Activated naive CD8-positive, alpha-beta T cell treated with anti-CD3 and anti-CD28 coated beads, Interleukin-2, amount 50 U/mL, for 24 hours (primary cell): Measurements from ENCODE around the gene ERCC5.

Experiments
- ATAC-seq: fragments of 150-1000 bp; cut with Tn5 transposase; one replicate; pipeline ENCODE4 v1.10.0; 2021
- DNase-seq: peaks from one replicate; pipeline ENCODE4 v3.0.0; 2021
- H3K27ac Mint-ChIP-seq: one replicate; pipeline ENCODE4 v1.8.0; 2021; ENCODE audit warnings: mild to moderate bottlenecking, mixed read lengths
- H3K27me3 Mint-ChIP-seq: one replicate; pipeline ENCODE4 v1.8.0; 2021; ENCODE audit warnings: mixed read lengths
- H3K36me3 Mint-ChIP-seq: one replicate; pipeline ENCODE4 v1.8.0; 2021; ENCODE audit warnings: low read depth, mixed read lengths
- H3K4me1 Mint-ChIP-seq: one replicate; pipeline ENCODE4 v1.8.0; 2021; ENCODE audit warnings: mixed read lengths
- H3K4me3 Mint-ChIP-seq: one replicate; pipeline ENCODE4 v1.8.0; 2021; ENCODE audit warnings: mild to moderate bottlenecking, moderate library complexity, mixed read lengths
- H3K9me3 Mint-ChIP-seq: one replicate; pipeline ENCODE4 v1.8.0; 2021; ENCODE audit warnings: mixed read lengths

Gene ERCC5

DNA sequence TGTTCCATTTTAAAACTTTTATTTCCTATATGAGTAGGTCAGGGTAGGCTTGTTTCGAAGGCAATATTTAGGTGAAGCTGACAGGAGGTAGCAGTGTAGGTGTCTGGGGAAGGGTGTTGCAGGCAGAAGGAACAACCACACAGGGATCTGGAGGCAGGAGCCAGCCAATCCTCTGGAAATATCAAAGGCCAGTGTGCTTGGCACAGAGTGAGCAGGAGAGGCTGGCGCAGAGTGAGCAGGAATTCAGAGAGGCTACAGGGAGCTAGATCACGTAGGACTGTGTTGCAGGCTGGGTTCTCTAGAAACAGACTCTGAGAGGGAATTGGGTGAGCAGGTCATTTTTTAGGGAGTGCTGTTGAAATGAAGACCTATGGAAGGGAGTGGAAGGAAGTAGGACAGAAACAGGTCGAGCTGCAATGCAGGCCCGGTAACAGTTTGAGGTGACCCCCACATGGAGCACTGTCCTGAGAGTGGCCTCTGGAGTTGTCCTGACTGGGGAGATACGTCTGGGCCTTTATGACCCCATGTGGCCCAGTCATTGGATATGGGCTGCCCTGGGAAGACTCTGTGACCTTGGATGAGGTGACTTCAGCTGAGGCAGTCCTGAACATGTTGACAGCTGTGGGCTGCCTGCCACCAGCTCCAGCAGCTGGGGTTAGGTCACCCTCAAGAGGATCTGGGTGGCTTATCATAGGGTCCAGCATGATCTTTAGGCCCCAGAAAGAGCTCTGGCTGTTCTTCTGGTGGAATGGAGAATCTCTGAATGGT is 51.7 kb downstream of the ERCC5 start:
- Mint-ChIP-seq H3K27me3 (no peaks in the 10 kb centered on the region), H3K9me3 (no peaks in the 10 kb centered on the region), H3K4me1 (no peaks in the 10 kb centered on the region), H3K4me3 (no peak overlapping the region), H3K27ac (no peak overlapping the region), H3K36me3 (no peaks in the 10 kb centered on the region)
- ATAC-seq = no peak
- no peak for DNase-seq

DNA sequence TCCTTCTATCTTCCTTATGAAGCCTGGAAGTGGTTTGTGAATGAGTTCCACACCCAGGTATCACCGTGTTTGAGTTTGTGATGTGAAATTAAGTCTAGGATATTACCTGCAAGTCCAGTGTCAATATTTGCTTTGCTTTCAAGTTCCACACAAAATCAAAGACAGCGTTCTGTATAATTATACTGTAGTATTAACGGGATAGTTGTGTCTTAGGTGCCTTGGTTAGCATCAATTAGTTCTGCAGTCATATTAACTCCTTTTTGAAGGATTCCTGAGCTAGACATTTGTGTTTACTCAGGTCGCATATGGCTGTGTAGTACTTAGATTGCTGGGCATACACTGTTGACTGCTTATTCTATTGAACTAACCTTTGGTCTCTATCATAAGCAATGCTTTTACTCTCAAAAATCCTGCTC is 54.4 kb downstream of the ERCC5 start:
- no peak for ATAC-seq

DNA sequence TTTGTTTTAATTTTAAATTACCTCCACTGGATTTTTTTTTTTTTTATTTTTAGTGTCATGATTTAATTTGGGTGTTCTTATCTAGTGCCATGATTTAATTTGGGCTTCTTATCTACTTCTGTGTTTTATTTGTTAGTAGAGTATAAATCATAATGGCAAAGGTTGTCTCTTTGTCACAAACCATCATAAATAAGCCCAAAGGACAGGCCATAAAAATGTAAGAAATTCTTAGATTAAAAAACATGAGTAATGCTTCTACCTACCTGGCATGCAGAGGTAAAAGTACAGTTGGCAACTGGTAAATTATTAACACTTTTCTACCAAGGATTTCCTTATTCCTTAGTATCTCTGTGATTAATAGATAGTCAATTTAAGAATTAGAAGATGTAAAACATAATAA is 55.2 kb downstream of the ERCC5 start:
- Mint-ChIP-seq H3K27me3 (no peaks in the 10 kb centered on the region), H3K36me3 (no peaks in the 10 kb centered on the region), H3K4me1 (no peaks in the 10 kb centered on the region), H3K4me3 (no peak overlapping the region), H3K27ac (no peak overlapping the region), H3K9me3 (no peaks in the 10 kb centered on the region)
- DNase-seq = no peak
- ATAC-seq = no peak

More for the DNA sequence above, 54.4 kb downstream of the ERCC5 start:
- no peak for DNase-seq
- Mint-ChIP-seq H3K27ac (no peak overlapping the region), H3K4me1 (no peaks in the 10 kb centered on the region), H3K4me3 (no peak overlapping the region), H3K27me3 (no peaks in the 10 kb centered on the region), H3K36me3 (no peaks in the 10 kb centered on the region), H3K9me3 (no peaks in the 10 kb centered on the region)

DNA sequence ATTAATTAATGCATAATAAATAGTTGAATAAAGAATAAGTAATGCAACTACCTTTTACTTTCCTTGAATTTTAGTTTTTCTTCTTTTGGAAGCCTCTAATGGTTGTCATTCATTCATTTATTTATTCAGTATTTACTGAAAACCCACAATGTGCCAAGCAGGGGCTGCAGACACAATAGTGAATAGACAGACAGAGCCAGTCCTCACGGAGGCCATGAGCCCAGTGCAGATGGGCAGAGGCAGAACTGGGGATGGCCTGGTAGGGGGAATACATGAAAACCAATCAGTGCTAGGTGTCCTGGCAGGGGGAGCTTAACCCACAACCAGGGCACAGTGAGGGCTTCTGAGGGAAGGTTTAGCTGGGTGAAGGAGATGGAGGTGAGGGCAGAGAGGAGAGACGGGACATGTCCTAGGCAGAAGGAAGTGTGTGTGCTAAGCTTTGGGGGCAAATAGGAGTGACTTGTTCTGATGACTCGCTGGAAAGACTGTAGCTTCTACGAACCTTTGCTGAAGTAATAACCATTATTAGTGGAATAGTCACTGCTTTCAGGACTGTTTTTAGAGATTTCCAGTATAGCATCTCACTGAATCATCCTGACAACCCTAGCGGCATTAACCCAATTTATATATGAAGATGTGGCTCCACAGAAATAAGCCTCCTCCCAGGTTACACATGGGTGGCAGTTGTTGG is 55.9 kb downstream of the ERCC5 start:
- Mint-ChIP-seq H3K36me3 (no peaks in the 10 kb centered on the region), H3K4me3 (no peak overlapping the region), H3K27ac (no peak overlapping the region), H3K9me3 (no peaks in the 10 kb centered on the region), H3K27me3 (no peaks in the 10 kb centered on the region), H3K4me1 (no peaks in the 10 kb centered on the region)
- DNase-seq = no peak
- ATAC-seq = no peak

DNA sequence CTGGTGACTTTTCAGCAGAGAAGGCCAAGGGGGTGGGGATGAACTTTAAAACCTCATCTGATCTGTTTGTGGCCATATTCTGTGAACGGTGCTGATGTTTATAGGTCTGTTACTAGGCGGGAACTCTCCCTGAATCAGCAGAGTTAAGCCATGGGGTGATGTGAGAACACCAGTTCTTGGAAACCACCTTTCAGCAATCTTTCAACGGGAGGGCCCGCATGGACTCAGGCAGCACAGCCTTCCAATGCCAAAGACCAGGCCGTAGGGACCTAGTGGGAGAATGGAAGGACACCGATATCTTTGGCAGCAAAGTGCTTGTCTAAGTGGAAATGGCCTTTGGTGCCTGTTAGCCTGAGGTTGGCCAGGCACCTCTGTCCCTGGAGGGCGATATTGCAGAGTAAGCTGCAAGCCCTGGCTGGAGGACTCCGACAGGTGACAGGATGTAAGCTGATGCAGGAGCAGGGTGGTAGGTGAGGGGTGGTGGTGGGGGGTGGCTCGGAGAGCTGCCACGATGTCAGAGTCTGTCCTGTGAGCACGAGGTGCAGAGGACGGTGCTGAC is 57.0 kb downstream of the ERCC5 start:
- H3K4me3 Mint-ChIP-seq = no peak overlapping the region
- H3K27ac Mint-ChIP-seq = no peak overlapping the region
- ATAC-seq = peak; percentile 15
- no peaks in the 10 kb centered on the region for H3K9me3 Mint-ChIP-seq
- H3K36me3 Mint-ChIP-seq = no peaks in the 10 kb centered on the region
- DNase-seq = no peak
- H3K4me1 Mint-ChIP-seq = no peaks in the 10 kb centered on the region
- H3K27me3 Mint-ChIP-seq = peaks cover 2% of the 10 kb centered on the region

DNA sequence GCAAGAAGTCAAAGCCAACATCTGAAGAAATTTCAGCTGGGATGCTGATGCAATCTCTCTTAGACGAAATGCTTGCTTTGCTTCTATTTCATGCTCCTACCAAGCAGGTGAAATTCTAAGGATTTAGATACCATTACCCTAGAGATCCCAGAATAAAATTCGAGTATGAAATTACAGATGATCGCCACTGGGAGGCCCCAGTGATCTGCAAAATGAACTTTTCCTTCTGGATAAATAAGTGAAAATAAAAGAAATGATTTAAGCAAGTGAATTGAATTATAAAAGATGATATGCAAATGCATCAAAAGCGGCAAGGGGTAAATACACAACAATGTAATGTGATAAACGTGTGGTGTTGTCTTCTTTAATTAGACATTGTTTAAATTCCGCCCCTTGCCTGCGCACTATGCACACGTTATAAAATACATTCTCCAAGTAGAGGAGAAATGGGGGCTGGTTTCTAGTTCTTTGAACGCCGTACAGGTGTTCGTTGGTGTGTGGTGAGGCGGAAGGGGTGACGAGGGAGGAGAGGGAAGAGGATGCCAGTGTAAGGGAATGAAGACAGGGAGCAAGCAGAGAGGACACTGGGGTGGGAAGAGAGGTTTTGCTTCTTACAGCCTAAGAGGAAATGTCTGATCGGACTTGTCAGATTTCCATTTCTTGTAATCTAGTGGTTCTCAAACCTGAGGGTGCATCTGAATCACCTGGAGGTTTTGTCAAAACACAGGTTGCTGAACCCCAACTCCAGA is 58.0 kb downstream of the ERCC5 start:
- Mint-ChIP-seq H3K4me3 (no peak overlapping the region), H3K9me3 (no peaks in the 10 kb centered on the region), H3K4me1 (no peaks in the 10 kb centered on the region), H3K27me3 (peaks cover 2% of the 10 kb centered on the region), H3K36me3 (no peaks in the 10 kb centered on the region), H3K27ac (no peak overlapping the region)
- DNase-seq (no peak), ATAC-seq (no peak)

DNA sequence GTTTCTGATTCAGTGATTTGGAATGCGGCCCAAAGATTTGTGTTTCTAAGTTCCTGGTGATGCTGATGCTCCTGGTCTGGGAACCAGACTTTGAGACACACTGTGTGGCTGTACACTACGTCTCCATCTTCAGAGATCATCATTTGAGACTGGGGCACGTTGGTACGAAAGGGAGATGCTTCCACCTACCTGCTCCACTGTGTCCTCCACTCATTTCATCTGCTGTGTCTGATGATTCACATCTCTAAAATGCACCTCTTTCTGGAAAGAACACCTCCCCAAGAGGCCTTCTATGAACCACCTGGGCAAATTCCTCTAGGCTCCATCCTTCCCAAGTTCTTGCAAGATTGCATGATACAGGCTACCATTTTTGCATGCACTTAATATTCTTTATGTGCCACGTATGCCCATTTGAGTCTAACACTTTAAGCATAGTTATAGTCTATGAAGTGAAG is 58.6 kb downstream of the ERCC5 start:
- Mint-ChIP-seq H3K4me1 (no peaks in the 10 kb centered on the region), H3K27me3 (peaks cover 2% of the 10 kb centered on the region), H3K36me3 (no peaks in the 10 kb centered on the region), H3K4me3 (no peak overlapping the region), H3K9me3 (no peaks in the 10 kb centered on the region), H3K27ac (no peak overlapping the region)
- no peak for DNase-seq
- ATAC-seq = no peak

DNA sequence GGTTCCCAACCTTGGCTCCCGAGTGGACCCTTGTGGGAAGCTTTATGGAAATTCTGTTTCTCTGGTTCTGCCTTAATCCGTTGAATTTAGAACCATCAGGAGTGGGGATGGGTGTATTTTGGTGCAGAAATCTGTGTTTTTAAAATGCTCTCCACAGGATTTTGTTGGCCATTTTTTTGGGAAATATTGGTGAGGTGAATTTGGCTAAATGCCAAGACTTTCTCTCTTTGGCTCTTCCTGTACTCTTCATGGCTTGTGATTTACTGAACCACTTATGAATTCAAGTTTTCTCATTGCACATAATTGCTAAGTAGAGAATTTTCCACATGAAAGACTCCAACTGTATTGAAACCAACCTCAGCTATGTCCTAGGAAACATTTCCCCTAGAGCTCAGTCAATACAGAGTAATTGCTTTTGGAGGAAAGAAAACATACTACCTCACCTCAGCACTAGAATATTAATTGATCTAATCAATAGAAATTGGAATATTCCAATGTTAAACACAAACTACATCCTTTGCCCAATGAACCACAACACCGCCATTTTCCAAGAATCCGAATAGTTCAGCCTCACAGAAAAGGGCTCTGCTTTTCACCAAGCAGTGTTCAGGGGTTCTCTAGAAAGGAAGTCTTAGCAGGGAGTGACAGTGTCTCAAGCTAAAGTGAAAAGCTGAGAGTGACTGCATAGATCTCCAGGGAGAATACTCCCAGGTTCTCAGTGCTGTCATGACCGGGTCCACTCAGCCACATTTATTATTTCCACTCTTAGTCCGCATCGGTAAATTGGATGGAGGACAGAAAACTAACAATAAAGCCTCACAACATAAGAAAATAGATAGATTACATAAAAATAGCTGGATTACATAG is 60.3 kb downstream of the ERCC5 start:
- Mint-ChIP-seq H3K36me3 (no peaks in the 10 kb centered on the region), H3K27me3 (peaks cover 2% of the 10 kb centered on the region), H3K9me3 (no peaks in the 10 kb centered on the region), H3K4me3 (no peak overlapping the region), H3K27ac (no peak overlapping the region), H3K4me1 (no peaks in the 10 kb centered on the region)
- DNase-seq (no peak), ATAC-seq (no peak)

DNA sequence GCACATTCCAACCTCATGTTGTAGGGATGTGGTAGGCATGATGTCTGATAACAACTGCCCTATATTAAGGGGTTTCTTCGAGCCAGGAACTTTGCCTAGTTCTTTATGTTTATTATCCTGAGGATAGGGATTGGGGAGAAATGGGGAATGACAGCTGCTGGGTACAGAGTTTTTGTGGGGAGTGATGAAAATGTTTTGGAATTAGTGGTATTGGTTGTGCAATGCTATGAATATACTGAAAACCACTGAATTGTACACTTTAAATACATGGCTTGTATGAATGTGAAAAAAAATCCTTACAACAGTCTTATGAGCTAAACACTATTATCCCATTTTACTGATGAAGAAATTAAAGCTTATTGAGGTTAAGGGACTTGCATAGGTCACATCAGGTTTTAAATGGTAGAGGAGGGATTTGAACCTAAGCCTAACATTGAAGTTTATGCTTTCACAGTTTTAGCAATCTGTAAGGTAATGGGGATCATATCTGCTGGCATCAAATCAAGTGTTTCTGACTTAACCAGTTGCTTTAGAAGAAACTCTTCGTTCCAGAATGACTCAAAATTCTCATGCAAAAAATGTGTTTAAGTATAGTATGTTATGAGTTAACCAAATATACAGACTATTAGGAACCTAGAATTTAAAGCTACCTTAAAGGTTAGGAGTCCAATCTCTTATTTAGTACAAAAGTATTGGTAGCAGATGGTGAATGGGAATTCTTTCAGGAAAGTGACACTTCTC is 61.4 kb downstream of the ERCC5 start:
- no peaks in the 10 kb centered on the region for H3K4me1 Mint-ChIP-seq
- H3K4me3 Mint-ChIP-seq = no peak overlapping the region
- H3K27me3 Mint-ChIP-seq = peaks cover 2% of the 10 kb centered on the region
- ATAC-seq = no peak
- DNase-seq = no peak
- H3K36me3 Mint-ChIP-seq = no peaks in the 10 kb centered on the region
- H3K27ac Mint-ChIP-seq = no peak overlapping the region
- no peaks in the 10 kb centered on the region for H3K9me3 Mint-ChIP-seq

DNA sequence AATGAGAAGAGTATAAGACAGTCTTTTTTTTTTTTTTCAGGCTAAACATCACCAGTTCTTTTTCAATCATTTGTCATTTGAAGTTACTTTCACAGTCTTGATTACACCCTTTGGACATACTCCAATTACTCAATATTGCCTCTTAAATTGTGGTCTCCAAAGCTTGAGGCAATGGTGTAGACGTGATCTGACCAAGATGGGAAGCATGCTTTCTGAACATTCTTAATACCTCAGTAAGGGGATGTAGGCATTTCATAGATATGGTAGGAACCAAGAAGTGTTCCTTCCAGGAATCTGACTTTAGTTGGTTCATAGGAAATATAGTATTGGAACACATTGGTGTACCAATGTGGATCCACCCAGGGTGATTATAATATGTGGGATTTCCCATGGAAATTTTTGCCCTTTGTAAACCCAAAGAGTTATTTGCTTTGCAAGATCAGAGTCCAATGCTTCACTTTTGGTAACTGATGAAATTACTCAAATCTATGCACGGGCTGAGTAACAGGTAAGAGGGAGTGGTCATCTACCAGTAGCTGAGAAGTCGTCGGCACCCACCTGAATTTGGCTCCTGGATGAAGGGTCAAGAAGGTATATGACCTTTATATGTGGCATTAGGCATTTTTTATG is 62.2 kb downstream of the ERCC5 start:
- Mint-ChIP-seq H3K27ac (no peak overlapping the region), H3K9me3 (no peaks in the 10 kb centered on the region), H3K27me3 (peaks cover 2% of the 10 kb centered on the region), H3K4me1 (no peaks in the 10 kb centered on the region), H3K4me3 (no peak overlapping the region), H3K36me3 (no peaks in the 10 kb centered on the region)
- ATAC-seq (no peak), DNase-seq (no peak)

DNA sequence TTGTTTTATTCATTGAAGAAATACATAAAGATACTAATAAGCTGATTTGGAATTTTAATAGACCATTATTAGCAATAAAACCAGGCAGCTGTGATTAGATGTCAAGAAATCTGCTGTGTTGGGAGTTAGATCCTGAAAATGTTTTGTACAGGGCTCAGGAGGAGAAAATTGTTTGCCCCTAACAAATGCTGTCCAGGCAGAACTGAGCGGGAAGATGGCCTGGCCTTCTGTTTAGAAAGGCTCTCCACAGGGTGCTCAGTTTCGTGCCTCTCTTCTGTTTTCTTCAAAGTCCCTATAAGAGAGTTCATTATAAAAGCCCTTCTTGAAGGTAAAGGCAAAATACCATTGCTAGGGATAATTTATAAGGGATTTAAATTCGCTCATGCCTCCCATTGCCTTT is 64.1 kb downstream of the ERCC5 start:
- Mint-ChIP-seq H3K4me1 (no peaks in the 10 kb centered on the region), H3K4me3 (no peak overlapping the region), H3K36me3 (no peaks in the 10 kb centered on the region), H3K27me3 (peaks cover 2% of the 10 kb centered on the region), H3K9me3 (no peaks in the 10 kb centered on the region), H3K27ac (no peak overlapping the region)
- DNase-seq (no peak), ATAC-seq (no peak)

DNA sequence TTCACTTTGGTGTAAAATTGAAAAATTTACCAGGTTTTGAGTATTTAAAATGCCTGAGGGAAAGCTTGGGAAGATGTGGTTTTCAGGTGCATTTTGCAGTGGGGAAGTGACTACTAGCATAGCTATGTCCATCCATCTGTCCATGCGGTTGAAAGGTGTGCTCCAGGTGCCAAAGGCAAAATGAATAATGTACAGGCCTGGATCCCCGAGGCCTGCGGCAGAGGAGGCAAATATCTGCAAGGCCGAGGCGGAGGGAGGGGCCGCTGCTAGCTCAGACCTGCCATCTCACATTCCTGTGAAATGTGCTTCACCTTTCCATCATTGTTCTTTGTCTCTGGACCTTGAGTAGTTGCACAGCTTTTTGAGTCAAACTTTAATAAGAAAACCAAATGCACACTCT is 65.5 kb downstream of the ERCC5 start:
- no peak overlapping the region for H3K4me3 Mint-ChIP-seq
- peaks cover 4% of the 10 kb centered on the region for H3K27me3 Mint-ChIP-seq
- H3K4me1 Mint-ChIP-seq = no peaks in the 10 kb centered on the region
- DNase-seq = no peak
- H3K27ac Mint-ChIP-seq = no peak overlapping the region
- ATAC-seq = no peak
- H3K36me3 Mint-ChIP-seq = no peaks in the 10 kb centered on the region
- no peaks in the 10 kb centered on the region for H3K9me3 Mint-ChIP-seq

DNA sequence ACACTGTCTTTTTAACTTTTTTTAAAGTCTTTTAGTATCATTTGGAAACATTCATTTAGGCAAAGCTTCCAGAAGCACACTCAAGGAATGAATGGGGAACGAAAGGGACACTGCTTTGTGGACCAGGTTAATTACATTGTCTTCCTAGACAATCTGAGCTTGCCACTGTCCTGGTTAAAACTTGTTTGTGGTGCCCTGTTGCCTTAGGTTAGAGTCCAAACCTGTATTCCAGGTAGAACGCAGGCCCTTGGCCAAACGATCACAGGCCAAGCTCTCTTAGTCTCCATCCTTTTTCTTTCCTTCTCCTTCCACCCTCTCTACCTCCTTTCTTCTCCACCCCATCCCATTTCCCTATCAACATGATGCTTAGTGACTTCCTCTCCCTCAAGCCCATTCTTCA is 66.8 kb downstream of the ERCC5 start:
- no peaks in the 10 kb centered on the region for H3K9me3 Mint-ChIP-seq
- peaks cover 9% of the 10 kb centered on the region for H3K27me3 Mint-ChIP-seq
- H3K4me1 Mint-ChIP-seq = no peaks in the 10 kb centered on the region

More for the DNA sequence above, 66.8 kb downstream of the ERCC5 start:
- ATAC-seq = no peak
- Mint-ChIP-seq H3K27ac (no peak overlapping the region), H3K36me3 (no peaks in the 10 kb centered on the region), H3K4me3 (no peak overlapping the region)
- no peak for DNase-seq
